WERI-Rb-1 (cell line): ENCODE results near the gene TMEM168.

Experiments
- DNase-seq: peaks from one replicate; pipeline ENCODE4 v3.0.0-alpha.2; 2020
- H3K27ac ChIP-seq: fragments of 250-450 bp; sonication (Bioruptor Pico); 2 replicates; pipeline ENCODE4 v1.5.1; 2020; ENCODE audit warnings: mild to moderate bottlenecking, moderate library complexity
- H3K27me3 ChIP-seq: fragments of 250-450 bp; sonication (Bioruptor Pico); 2 replicates; pipeline ENCODE4 v1.5.1; 2021; ENCODE audit warnings: mild to moderate bottlenecking, low read depth, moderate library complexity; ENCODE audit not compliant: insufficient read depth, severe bottlenecking
- H3K36me3 ChIP-seq: fragments of 250-450 bp; sonication (Bioruptor Pico); 2 replicates; pipeline ENCODE4 v1.5.1; 2020; ENCODE audit warnings: mild to moderate bottlenecking, moderate library complexity
- H3K4me3 ChIP-seq: 2 replicates; pipeline ENCODE4 v1.5.1; 2011; ENCODE audit warnings: low read depth, mild to moderate bottlenecking, control low read depth, low read length
- H3K9me3 ChIP-seq: fragments of 250-450 bp; sonication (Bioruptor Pico); 2 replicates; pipeline ENCODE4 v1.5.1; 2021; ENCODE audit warnings: mild to moderate bottlenecking, moderate library complexity; ENCODE audit not compliant: severe bottlenecking
- TF ChIP-seq, protein P1 (sequence below): IDR thresholded peaks from 2 replicates; pipeline ENCODE4 v1.5.1; 2011; ENCODE audit warnings: low read depth, mild to moderate bottlenecking, control low read depth, inconsistent platforms, low read length

The TMEM168 gene

DNA sequence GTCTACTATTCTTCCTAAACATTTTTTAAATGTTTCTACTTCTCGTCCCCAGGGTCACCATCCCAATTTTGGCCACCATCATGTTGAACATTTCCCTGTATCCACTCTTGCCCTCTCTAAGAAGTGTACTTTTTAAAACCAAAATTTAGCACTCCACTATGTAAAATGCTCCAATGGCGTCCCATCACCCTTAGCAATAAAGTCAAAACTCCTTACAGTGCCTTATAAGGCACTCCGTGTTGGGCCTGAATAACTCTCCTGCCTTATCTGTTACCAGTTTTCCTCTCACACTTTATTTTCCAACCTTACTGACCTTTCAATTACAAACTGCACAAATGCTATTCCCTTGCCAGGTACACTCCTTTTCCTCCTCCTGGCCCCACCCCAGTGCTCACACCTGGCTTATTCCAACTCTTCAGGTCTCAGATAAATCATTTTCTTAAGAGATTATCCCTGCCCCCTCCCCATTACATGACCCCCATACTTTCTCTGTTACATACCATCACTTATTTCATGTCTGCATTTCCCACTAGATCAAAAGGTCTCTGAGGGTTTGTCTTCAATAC lies 1.3 kb downstream of the TMEM168 start:
- H3K4me3 ChIP-seq: peak overlapping the region; percentile 82
- no peak overlapping the region for H3K27ac ChIP-seq
- no peaks in the 10 kb centered on the region for H3K27me3 ChIP-seq
- DNase-seq: no peak
- H3K9me3 ChIP-seq: no peaks in the 10 kb centered on the region
- TF ChIP-seq, protein P1, sequence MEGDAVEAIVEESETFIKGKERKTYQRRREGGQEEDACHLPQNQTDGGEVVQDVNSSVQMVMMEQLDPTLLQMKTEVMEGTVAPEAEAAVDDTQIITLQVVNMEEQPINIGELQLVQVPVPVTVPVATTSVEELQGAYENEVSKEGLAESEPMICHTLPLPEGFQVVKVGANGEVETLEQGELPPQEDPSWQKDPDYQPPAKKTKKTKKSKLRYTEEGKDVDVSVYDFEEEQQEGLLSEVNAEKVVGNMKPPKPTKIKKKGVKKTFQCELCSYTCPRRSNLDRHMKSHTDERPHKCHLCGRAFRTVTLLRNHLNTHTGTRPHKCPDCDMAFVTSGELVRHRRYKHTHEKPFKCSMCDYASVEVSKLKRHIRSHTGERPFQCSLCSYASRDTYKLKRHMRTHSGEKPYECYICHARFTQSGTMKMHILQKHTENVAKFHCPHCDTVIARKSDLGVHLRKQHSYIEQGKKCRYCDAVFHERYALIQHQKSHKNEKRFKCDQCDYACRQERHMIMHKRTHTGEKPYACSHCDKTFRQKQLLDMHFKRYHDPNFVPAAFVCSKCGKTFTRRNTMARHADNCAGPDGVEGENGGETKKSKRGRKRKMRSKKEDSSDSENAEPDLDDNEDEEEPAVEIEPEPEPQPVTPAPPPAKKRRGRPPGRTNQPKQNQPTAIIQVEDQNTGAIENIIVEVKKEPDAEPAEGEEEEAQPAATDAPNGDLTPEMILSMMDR: no peak
- H3K36me3 ChIP-seq: peaks cover 6% of the 10 kb centered on the region

DNA sequence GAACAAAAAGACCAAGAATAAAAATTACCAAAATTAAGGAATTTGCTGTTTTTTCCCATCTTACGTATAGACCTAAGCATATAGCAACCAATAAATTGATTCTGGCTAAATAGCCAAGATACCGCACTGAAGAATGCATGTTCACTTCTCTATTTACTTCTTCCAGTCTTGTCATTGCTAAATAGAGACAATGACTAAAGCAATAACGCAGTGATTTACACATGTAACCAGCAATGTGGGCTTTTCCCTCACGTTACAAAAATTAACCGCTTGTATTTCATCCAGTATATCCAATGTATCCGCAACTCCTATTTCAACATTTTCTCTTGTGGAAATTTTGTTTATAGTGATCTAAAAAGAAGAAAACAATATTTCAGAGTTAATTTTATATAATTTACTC lies 5.6 kb downstream of the TMEM168 start:
- H3K9me3 ChIP-seq: no peaks in the 10 kb centered on the region
- H3K27ac ChIP-seq: no peak overlapping the region
- H3K36me3 ChIP-seq: peaks cover 15% of the 10 kb centered on the region
- H3K4me3 ChIP-seq: no peak overlapping the region
- TF ChIP-seq, protein P1: no peak
- no peaks in the 10 kb centered on the region for H3K27me3 ChIP-seq
- DNase-seq: no peak

DNA sequence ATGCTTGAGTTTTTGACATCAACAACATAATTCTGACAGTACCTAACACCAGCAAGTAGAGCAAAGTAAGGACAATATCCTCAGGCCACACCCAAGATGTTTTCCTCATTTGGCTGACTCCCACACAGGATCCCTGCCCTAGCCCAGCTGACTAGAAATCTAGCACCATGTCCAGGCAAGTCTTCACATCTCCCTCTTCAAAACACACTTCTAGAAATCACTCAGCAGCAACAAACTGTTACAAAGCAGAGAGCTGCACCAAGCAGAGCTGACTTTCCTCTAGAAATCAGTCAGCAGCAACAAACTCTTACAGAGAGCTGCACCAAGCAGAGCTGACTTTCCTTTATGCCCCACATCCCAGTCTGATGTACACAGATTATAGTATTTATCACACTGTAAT lies 7.7 kb downstream of the TMEM168 start:
- Histone ChIP-seq H3K27me3 (no peaks in the 10 kb centered on the region), H3K27ac (no peak overlapping the region), H3K9me3 (no peaks in the 10 kb centered on the region), H3K4me3 (no peak overlapping the region), H3K36me3 (peaks cover 15% of the 10 kb centered on the region)
- no peak for DNase-seq
- TF ChIP-seq, protein P1: no peak

DNA sequence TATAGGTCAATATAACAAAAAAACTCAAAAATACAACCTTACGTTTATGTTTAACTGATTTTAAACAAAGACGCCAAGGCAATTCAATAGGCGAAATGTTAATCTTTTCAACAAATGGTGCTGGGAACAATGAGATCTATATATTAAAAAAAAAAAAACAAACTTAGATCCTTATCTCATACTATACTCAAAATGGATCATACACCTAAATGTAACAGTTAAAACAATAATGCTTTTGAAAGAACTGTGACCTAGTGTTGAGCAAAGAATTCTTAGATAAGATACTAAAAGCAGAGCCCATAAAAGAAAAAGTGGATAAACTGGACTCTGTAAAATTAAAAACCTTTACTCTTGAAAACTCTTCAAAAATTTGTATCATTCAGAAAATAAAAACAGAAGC lies 8.6 kb downstream of the TMEM168 start:
- TF ChIP-seq, protein P1: no peak
- H3K27me3 ChIP-seq: no peaks in the 10 kb centered on the region

DNA sequence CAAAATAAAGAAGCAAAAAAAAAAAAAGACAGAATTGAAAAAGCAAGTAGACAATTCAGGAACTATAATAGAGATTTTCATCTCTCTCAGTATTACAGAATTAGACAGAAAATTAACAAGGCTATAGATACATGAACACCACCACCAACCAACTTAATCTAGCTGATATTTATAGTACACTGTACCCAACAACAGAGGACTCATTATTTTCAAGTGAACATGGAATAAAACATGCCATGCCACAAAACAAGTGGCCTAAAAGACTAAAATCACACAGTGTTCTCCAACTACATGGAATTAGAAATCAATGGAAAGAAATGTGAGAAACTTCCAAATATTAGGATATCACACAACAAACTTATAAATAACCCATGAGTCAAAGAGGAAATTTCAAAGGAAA lies 9.1 kb downstream of the TMEM168 start:
- TF ChIP-seq, protein P1: no peak
- DNase-seq: no peak
- Histone ChIP-seq H3K27me3 (no peaks in the 10 kb centered on the region), H3K9me3 (no peaks in the 10 kb centered on the region), H3K27ac (no peak overlapping the region), H3K4me3 (no peak overlapping the region), H3K36me3 (peaks cover 15% of the 10 kb centered on the region)

More for the DNA sequence above, 8.6 kb downstream of the TMEM168 start:
- Histone ChIP-seq H3K27ac (no peak overlapping the region), H3K36me3 (peaks cover 15% of the 10 kb centered on the region), H3K9me3 (no peaks in the 10 kb centered on the region), H3K4me3 (no peak overlapping the region)
- no peak for DNase-seq

DNA sequence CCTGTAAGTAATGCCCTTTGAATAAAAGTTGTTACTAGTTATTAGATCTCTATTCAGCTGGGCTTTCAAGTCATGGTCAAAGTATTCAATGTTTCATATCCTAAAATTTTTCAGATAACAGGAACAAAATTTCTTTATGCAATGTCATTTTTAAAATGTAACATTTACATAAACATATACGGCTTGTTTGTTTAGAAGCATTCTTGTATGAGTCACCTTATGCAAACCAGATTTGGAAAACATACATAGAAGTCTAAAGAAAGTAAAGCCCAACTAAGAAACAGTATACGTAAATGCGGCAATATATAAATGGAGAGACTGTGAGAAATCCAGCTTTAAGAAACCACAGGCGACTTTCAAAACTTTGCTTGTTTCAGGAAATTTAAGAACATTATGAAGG lies 10.5 kb downstream of the TMEM168 start:
- H3K36me3 ChIP-seq: peaks cover 15% of the 10 kb centered on the region
- DNase-seq: no peak
- TF ChIP-seq, protein P1: no peak
- H3K4me3 ChIP-seq: no peak overlapping the region
- H3K9me3 ChIP-seq: no peaks in the 10 kb centered on the region
- H3K27me3 ChIP-seq: no peaks in the 10 kb centered on the region
- H3K27ac ChIP-seq: no peak overlapping the region
